ENCODE data around the gene DLGAP1. TPM values are rescaled to one million over a fixed set of nuclear protein-coding genes. Genes with fewer than 3 reads are reported as not detected.

Gene DLGAP1
- total and polyA plus RNA-seq, 2 of the 8 experiments (the other 6 are each of a cell fraction or from before 2014, with no cell fraction given), result 11.8 to 16.9 TPM

GRCh38 chr18:3579701-3580100 is 875.4 kb downstream of the DLGAP1 start:
- H4K91ac ChIP-seq (replicated peaks; ENCODE audit: insufficient read length, low read length), result no peak overlapping the region
- no peak overlapping the region for H3K56ac ChIP-seq (replicated peaks; ENCODE audit: insufficient read length, low read depth, low read length)
- no peak overlapping the region for H3K18ac ChIP-seq (ENCODE audit: extremely low read depth, low read length)
- 0 out of 2 replicates have a peak overlapping the region, but pooled peaks have one; percentile 48 for H2AK5ac ChIP-seq (ENCODE audit: low read depth, low read length)
- H3K23me2 ChIP-seq (ENCODE audit: low read depth, low read length), result no peaks in the 10 kb centered on the region; the same call in 1 of the 2 replicates
- no peak overlapping the region for H2BK120ac ChIP-seq (replicated peaks; ENCODE audit: low read depth, low read length)
- H3K27me3 ChIP-seq (replicated peaks in 1 of 4; ENCODE audit: control insufficient read depth in 3 of 4, extremely low read depth in 1 of 4, insufficient read depth in 3 of 4, low read length in 3 of 4), result no peaks in the 10 kb centered on the region
- H3K79me2 ChIP-seq (ENCODE audit: control insufficient read depth in 1 of 2, insufficient read depth in 2 of 2, low read length in 2 of 2), result no peaks in the 10 kb centered on the region
- FAIRE-seq (no peak), DNase-seq (ENCODE audit: low read depth in 1 of 2, low spot score in 2 of 2) (no peak)
- no peak overlapping the region for H3K4me2 ChIP-seq (ENCODE audit: insufficient read depth in 1 of 2, low read depth in 2 of 2, low read length in 2 of 2)
- no peak overlapping the region for H4K5ac ChIP-seq (ENCODE audit: insufficient read length, low read depth, low read length)
- no peak overlapping the region for H3K9ac ChIP-seq (replicated peaks in 1 of 4; ENCODE audit: extremely low read depth in 1 of 4, low read depth in 3 of 4, low read length in 3 of 4)
- H3K27ac ChIP-seq (ENCODE audit: low read depth, low read length), result no peak overlapping the region
- H2BK20ac ChIP-seq (ENCODE audit: low read length), result peak overlapping the region; percentile 2; the same call in 1 of the 2 replicates
- no peaks in the 10 kb centered on the region for H3K36me3 ChIP-seq (ENCODE audit: control insufficient read depth in 2 of 4, insufficient read depth in 4 of 4, low read length in 3 of 4)
- no peak overlapping the region for H2BK15ac ChIP-seq (ENCODE audit: low read length)
- H3K4ac ChIP-seq (replicated peaks; ENCODE audit: insufficient read length, low read depth, low read length), result no peak overlapping the region
- ChIA-PET POLR2A (ENCODE audit: partially characterized antibody) (no interaction called here), CTCF (ENCODE audit: partially characterized antibody) (interaction anchor here (1.3 to 1.4 kb wide), 3 partner anchors 14 to 98 kb away, joined by 3 to 6 read pairs (median 4); no protein-coding TSS in a partner anchor)
- H3K14ac ChIP-seq (ENCODE audit: insufficient read length), result no peak overlapping the region
- no peak overlapping the region for H2AFZ ChIP-seq (ENCODE audit: low read length)
- 94% methylated on average over 4 of the region's 4 CpGs; no CpG with 5 or more reads in 1 of the 2 experiments for WGBS, 2 experiments (ENCODE audit: extremely low coverage in 1 of 2, insufficient coverage in 1 of 2, insufficient read length in 1 of 2, insufficient replicate concordance in 2 of 2, low coverage in 1 of 2, low lambda C conversion rate in 2 of 2, missing lambda C conversion rate in 1 of 2)
- TF ChIP-seq SP4 (IDR thresholded peaks at IDR 0.05; ENCODE audit: low read length) (no peak), EP300 (IDR thresholded peaks at IDR 0.05; ENCODE audit: borderline replicate concordance in 1 of 2, low read depth in 2 of 2, low read length in 2 of 2) (no peak), TCF12 (IDR thresholded peaks at IDR 0.05; ENCODE audit: low read depth, low read length) (no peak), ASH2L (IDR thresholded peaks at IDR 0.05; ENCODE audit: low read length) (no peak), CHD1 (IDR thresholded peaks at IDR 0.05; ENCODE audit: low read depth, low read length) (no peak), PHF8 (conservative IDR thresholded peaks at IDR 0.05; ENCODE audit: low read depth, low read length) (no peak), SP2 (IDR thresholded peaks at IDR 0.05; ENCODE audit: low read length) (no peak), SUZ12 (IDR thresholded peaks at IDR 0.05; ENCODE audit: low read length) (no peak), POLR2A (IDR thresholded peaks at IDR 0.05; ENCODE audit: control extremely low read depth in 1 of 2, low read depth in 2 of 2, low read length in 2 of 2) (no peak), JUN (IDR thresholded peaks at IDR 0.05; ENCODE audit: low read depth, low read length) (no peak), FOSL1 (IDR thresholded peaks at IDR 0.05; ENCODE audit: insufficient read depth, low read depth, low read length) (no peak)
- TF ChIP-seq, protein P1, sequence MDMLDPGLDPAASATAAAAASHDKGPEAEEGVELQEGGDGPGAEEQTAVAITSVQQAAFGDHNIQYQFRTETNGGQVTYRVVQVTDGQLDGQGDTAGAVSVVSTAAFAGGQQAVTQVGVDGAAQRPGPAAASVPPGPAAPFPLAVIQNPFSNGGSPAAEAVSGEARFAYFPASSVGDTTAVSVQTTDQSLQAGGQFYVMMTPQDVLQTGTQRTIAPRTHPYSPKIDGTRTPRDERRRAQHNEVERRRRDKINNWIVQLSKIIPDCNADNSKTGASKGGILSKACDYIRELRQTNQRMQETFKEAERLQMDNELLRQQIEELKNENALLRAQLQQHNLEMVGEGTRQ (IDR thresholded peaks at IDR 0.05; ENCODE audit: low read length), result no peak
- H3K9me3 ChIP-seq (ENCODE audit: insufficient read depth in 2 of 2, low read depth in 1 of 2, low read length in 1 of 2), result no peaks in the 10 kb centered on the region
- peaks cover 0 to 7% (median 1%) of the 10 kb centered on the region in 4 experiments; a peak in 4 of 7 replicates for H3K4me1 ChIP-seq (replicated peaks in 1 of 4; ENCODE audit: control insufficient read depth in 3 of 4, insufficient read depth in 4 of 4, low read length in 3 of 4)
- H2BK12ac ChIP-seq (ENCODE audit: low read depth, low read length), result 0 out of 2 replicates have a peak overlapping the region, but pooled peaks have one; percentile 29
- H4K20me1 ChIP-seq (replicated peaks in 1 of 2; ENCODE audit: control insufficient read depth in 1 of 2, insufficient read depth in 2 of 2, low read length in 2 of 2), result no peaks in the 10 kb centered on the region
- H2BK5ac ChIP-seq (ENCODE audit: low read depth, low read length), result no peak overlapping the region
- H3K23ac ChIP-seq (ENCODE audit: insufficient read length), result no peak overlapping the region
- H3K4me3 ChIP-seq (ENCODE audit: extremely low read depth in 1 of 4, insufficient read depth in 2 of 4, low read depth in 3 of 4, low read length in 4 of 4), result no peak overlapping the region
- no peaks in the 10 kb centered on the region for H3K79me1 ChIP-seq (ENCODE audit: low read depth, low read length)
- no peak overlapping the region for H4K8ac ChIP-seq (ENCODE audit: extremely low read depth, insufficient read depth, low read length)
